SK-N-MC (cell line): ENCODE measurements around the gene ILDR2.

Experiments used
- DNase-seq: peaks from one replicate; pipeline ENCODE4 v3.0.0-alpha.2; 2011; ENCODE audit warnings: low read depth, low spot score
- H3K27ac ChIP-seq: fragments of 200-600 bp; sonication (generic); 2 replicates; pipeline ENCODE4 v1.5.1; 2016; ENCODE audit warnings: mixed run types
- H3K36me3 ChIP-seq: fragments of 200-600 bp; sonication (generic); 2 replicates; pipeline ENCODE4 v1.6.1; 2017; ENCODE audit warnings: antibody characterized with exemption, low read length, mixed read lengths; ENCODE audit not compliant: insufficient read depth
- H3K4me3 ChIP-seq: fragments of 200-600 bp; sonication (generic); 2 replicates; pipeline ENCODE4 v1.5.1; 2016
- H3K9ac ChIP-seq: fragments of 200-600 bp; sonication (generic); 2 replicates; pipeline ENCODE4 v1.8.0; 2017; ENCODE audit warnings: mixed run types, mixed read lengths; ENCODE audit not compliant: insufficient read length
- H3K9me3 ChIP-seq: fragments of 200-600 bp; sonication (generic); 2 replicates; pipeline ENCODE4 v1.6.1; 2017; ENCODE audit warnings: low read depth, mild to moderate bottlenecking, antibody characterized with exemption, low read length, moderate library complexity, mixed read lengths
- EZH2 ChIP-seq: fragments of 200-600 bp; sonication (generic); IDR thresholded peaks from one replicate; pipeline ENCODE4 v1.6.1; 2017; ENCODE audit warnings: antibody characterized with exemption
- FOXP2 ChIP-seq: optimal IDR thresholded peaks from 2 replicates; pipeline ENCODE3; 2011; ENCODE audit warnings: mild to moderate bottlenecking, moderate library complexity; ENCODE audit not compliant: insufficient read depth; ENCODE audit errors: extremely low read length, control extremely low read depth
- POLR2AphosphoS5 ChIP-seq: IDR thresholded peaks from 2 replicates; pipeline ENCODE4 v1.6.1; 2012; ENCODE audit warnings: mild to moderate bottlenecking, low read depth, low read length, borderline replicate concordance

Gene ILDR2

DNA sequence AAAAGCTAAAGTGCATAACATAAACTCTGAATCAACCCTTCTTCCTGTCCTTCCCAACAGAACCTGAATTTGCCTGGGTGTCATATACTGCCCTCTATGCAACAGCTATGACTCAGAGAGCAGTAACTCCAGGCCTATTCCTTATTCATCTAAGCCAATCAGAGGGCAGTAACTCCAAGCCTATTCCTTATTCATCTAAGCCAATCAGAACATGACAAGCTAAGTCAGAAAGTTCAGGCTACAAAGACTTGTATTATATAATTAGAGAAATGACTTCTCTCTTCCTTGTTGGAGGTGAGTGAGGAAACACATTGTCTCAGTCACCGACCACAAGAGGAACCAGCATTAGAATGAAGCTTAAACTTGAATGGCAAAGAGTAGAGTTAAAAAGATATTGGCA is 73.1 kb downstream of the ILDR2 start:
- Histone ChIP-seq H3K9me3 (no peaks in the 10 kb centered on the region), H3K4me3 (no peak overlapping the region), H3K27ac (no peak overlapping the region), H3K9ac (no peak overlapping the region), H3K36me3 (no peaks in the 10 kb centered on the region)
- TF ChIP-seq POLR2AphosphoS5 (no peak), FOXP2 (no peak), EZH2 (no peak)
- DNase-seq = no peak

GRCh38 chr1:166900987-166901386 is 74.4 kb downstream of the ILDR2 start:
- TF ChIP-seq EZH2 (no peak), FOXP2 (no peak), POLR2AphosphoS5 (no peak)
- H3K9ac ChIP-seq = no peak overlapping the region
- DNase-seq = no peak
- no peak overlapping the region for H3K27ac ChIP-seq
- no peak overlapping the region for H3K4me3 ChIP-seq
- no peaks in the 10 kb centered on the region for H3K36me3 ChIP-seq
- H3K9me3 ChIP-seq = no peaks in the 10 kb centered on the region

GRCh38 chr1:166899769-166900168 is 75.6 kb downstream of the ILDR2 start:
- H3K4me3 ChIP-seq = no peak overlapping the region
- TF ChIP-seq FOXP2 = no peak
- TF ChIP-seq EZH2 = no peak
- no peak for TF ChIP-seq POLR2AphosphoS5
- H3K9ac ChIP-seq = no peak overlapping the region
- no peak overlapping the region for H3K27ac ChIP-seq
- H3K36me3 ChIP-seq = no peaks in the 10 kb centered on the region
- DNase-seq = no peak
- H3K9me3 ChIP-seq = no peaks in the 10 kb centered on the region

DNA sequence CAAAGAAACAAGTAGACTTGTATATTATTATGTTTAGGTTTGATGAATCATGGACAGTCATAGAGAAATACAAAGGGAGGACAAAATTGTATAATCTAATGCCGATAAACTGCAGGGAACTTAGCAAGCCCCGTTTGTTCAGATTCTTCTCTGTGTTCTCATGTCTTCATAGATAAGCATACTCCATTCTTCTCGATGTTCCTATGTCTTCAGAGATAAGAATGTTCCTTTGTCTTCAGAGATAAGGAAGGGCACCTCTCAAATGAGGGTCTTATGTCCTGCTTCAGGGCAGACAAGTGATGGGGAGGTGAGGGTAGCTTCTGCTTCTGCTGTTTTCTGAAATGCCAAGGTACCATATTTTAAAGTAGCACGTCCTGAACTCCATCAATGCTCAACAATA is 79.6 kb downstream of the ILDR2 start:
- H3K9me3 ChIP-seq = no peaks in the 10 kb centered on the region
- no peak for DNase-seq

DNA sequence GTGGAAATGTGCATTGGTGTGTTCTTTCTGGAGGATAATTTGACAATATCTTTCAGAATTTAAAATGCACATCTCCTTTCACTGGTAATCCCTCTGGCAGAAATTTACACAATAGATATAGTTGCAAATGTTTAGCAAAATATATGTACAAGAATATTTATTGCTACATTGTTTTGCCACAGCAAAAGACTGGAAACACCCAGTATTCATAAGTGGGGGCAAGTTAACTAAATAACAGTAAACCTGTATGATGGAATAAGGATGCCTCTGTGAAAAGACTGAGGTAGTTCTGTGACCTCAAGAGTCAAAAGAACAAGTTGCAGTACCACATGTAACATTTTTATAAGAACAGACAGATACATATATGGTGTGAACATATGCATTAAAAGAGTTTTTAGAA is 85.6 kb downstream of the ILDR2 start:
- no peak overlapping the region for H3K9ac ChIP-seq
- H3K9me3 ChIP-seq = no peaks in the 10 kb centered on the region
- H3K27ac ChIP-seq = no peak overlapping the region
- H3K4me3 ChIP-seq = no peak overlapping the region
- TF ChIP-seq POLR2AphosphoS5 (no peak), FOXP2 (no peak), EZH2 (no peak)
- no peaks in the 10 kb centered on the region for H3K36me3 ChIP-seq
- no peak for DNase-seq

More for the DNA sequence above, 79.6 kb downstream of the ILDR2 start:
- no peak overlapping the region for H3K4me3 ChIP-seq
- no peak overlapping the region for H3K27ac ChIP-seq
- no peaks in the 10 kb centered on the region for H3K36me3 ChIP-seq
- no peak overlapping the region for H3K9ac ChIP-seq
- no peak for TF ChIP-seq FOXP2
- TF ChIP-seq EZH2 = no peak
- no peak for TF ChIP-seq POLR2AphosphoS5

- no peak overlapping the region for H3K27ac ChIP-seq
- TF ChIP-seq POLR2AphosphoS5 (no peak), FOXP2 (no peak), EZH2 (no peak)
Observed at GRCh38 chr1:166888373-166889111, 86.8 kb downstream of the ILDR2 start.

DNA sequence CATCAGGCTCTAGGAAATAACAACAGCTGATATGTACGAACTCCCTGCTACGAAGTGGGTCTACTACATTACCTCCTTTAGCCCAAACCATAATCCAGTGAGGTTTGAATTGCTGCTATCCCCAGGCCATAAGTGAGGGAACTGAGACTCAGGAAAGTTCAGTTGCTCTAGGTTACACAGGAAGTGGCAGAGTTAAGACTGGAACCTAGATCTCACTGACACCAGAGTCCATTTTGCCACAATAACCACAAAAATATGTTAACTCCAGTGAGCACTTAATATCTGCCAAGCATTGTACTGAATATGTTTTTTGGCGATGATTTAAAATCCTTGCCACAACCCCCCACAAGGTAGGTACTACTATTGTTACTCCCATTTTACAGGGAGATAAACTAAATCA is 90.4 kb downstream of the ILDR2 start:
- H3K4me3 ChIP-seq = no peak overlapping the region
- no peaks in the 10 kb centered on the region for H3K36me3 ChIP-seq
- DNase-seq = no peak
- H3K9me3 ChIP-seq = no peaks in the 10 kb centered on the region
- H3K9ac ChIP-seq = no peak overlapping the region
- H3K27ac ChIP-seq = no peak overlapping the region
- TF ChIP-seq EZH2 (no peak), POLR2AphosphoS5 (no peak), FOXP2 (no peak)

More at GRCh38 chr1:166888373-166889111, 86.8 kb downstream of the ILDR2 start:
- H3K36me3 ChIP-seq = no peaks in the 10 kb centered on the region
- H3K9me3 ChIP-seq = no peaks in the 10 kb centered on the region
- no peak overlapping the region for H3K4me3 ChIP-seq
- no peak overlapping the region for H3K9ac ChIP-seq
- no peak for DNase-seq

DNA sequence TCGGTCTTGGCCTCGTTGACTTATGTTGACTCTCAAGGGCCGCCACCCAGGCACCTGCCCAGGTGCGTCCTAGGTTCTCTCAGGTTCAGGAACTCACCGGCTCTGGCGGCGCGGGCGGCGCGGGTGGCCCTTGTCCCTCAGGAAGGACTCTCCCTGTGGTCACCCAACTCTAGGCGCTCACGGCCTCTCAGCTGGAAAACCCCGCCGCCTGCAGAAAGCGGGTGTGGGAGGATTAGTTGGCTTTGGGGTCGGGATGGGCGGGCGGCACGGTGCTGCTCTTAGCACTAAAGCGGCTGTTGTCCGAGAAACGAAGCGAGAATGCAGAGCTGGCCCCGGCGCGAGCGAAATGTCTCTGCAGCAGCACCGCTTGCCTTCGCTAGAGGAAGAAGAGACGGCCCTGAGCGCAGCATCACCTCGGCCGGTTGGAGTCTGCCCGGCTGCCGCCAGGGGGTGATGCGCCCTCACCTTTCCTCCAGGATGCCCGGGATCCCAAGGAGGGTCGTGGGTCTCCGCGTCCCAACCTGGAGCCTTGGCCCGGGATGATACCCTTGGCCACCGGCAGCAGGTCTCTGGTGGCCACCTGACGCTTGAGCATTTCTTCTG is 91.2 kb downstream of the ILDR2 start:
- TF ChIP-seq FOXP2 = no peak
- no peak for TF ChIP-seq EZH2
- no peak for TF ChIP-seq POLR2AphosphoS5
- Histone ChIP-seq H3K27ac (no peak overlapping the region), H3K9me3 (no peaks in the 10 kb centered on the region), H3K9ac (no peak overlapping the region), H3K4me3 (no peak overlapping the region), H3K36me3 (no peaks in the 10 kb centered on the region)
- no peak for DNase-seq
